ENCODE results near the gene GRAMD1B.
"Not testable (repeated sequence)": the region's sequence is repeated elsewhere in the genome, so short reads cannot be mapped to it uniquely, and the experiment has no call there.

The GRAMD1B gene

DNA sequence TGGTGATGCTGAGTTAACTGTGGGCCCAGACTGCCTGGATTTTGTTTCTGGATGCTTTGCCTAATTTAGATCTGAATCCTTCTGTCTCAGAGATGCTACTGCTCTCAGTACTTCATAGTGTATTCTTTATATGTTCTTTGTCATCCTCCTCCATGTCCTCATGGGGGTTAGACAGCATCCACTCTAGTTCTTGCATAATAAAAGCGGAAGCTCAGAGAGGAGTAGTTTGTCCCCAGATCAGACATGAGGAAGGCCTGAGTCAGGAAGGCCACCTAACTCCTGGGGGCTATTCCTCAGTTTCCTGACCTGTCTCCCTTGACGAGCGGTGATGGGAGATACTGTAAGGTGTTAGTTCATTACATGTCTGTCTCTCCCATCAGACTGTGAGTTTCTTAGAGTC lies 134.2 kb downstream of the GRAMD1B start:
- DNase-seq = no peak

DNA sequence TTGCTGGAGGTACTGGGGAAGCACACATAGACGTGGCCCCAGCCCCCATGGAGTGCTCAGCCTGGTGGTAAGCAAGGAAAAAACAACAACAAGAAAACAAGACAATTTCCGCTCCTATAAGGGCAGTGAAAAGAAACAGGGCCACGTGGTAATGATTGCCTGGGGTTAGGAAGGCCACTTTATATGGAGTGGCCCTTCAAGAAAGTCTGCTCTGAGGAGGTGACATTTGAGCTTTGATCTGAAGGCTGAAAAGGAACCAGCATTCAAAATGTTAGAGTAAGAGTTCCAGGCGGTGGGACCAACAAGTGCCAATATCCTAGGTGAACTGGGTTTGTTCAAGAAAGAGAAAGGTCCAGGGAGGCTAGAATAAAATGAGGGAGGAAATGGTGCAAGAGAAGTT lies 136.8 kb downstream of the GRAMD1B start:
- DNase-seq = no peak

DNA sequence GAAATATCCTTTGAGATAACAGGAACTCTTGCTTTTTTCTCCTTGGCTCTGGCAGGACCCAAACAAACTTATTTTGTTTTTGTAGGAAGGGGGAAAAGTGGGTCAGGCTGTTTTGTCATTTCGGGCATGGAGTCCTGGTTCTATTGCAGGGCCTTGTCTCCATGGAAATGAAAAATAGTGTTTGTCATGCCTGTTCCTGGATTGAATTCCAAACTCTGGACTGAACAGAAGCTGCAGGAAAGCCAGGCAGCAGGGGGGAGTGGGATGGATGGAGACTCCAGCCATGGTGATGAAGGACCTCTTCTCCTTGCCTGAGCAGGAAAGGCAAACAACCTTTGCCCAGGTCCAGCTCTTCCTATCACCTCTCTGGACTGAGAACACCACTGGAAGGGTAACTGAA lies 137.4 kb downstream of the GRAMD1B start:
- peak in 26 of 58 donors; percentile 18 to 80 (median 40) for DNase-seq

DNA sequence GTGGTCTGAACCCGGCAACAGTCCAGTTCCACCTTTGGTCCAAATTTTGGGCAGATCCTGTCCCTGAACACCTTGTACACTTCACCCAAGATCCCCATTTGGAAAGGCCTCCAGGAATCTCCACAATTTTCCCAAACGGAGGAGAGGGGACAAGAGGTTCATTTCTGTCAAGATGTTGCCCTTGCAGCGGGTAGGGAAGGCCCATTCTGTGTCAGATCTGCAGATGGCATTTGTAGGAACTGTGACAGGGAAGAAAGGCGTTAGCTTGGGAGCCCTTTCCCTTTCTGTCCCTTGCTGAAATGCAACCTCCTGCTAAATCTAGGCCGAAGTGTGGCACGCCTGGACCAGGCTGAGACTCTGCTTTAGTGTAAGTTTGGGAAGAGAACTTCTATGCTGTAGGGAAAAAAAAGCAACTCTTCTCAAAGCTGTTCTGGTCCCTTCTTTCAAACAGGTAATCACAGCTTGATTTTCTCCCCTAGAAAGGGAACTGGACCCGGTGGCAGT lies 138.3 kb downstream of the GRAMD1B start:
- no peak for DNase-seq

DNA sequence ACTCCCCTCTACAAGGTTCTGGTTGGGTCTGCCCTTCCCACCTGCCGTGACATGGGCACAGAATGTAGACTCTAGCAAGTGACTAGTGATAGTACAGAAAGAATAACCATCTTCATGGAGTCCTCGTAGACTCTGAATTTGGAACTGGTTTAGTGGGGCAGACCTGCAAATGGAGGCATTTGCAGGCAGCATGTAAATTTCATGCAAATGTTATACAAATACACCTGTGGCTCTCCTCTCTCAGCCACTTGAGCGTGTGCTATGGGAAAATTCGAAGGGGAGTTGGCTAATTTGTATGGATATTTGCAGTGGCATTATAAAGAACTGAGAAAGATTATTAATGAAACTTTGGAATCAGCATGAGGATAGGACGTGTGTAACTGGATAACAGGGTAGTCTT lies 139.3 kb downstream of the GRAMD1B start:
- no peak for DNase-seq

DNA sequence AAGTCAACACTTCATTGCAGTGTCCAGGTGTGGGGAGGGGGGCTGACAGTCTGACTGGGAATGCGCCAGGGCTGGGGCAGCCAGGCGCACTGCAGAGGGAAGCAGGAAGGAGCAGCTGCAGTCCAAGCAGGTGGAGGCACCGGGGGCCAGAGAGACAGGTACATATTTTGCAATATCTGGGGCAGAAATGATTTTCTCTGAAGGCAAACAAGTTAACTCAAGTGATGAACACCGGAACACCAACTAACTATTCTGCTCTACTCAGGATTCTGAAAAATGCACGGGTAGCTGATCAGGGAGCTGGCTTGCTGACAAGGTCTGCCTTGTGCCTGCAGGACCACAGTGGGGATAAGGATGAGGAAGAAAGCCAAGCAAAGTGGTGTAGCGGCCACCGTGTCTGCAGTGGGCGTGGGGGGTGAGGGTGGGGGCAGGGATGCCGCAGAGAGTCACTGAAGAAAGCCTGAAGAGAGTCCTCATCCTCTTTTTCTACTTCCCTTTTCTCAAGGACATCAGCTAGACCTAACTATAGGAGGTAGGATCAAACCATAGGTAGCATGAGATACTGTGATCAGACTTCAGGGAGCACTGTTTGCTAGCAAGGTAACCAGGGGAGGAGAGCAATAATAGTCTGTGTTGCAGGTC lies 141.0 kb downstream of the GRAMD1B start:
- no peak for DNase-seq

DNA sequence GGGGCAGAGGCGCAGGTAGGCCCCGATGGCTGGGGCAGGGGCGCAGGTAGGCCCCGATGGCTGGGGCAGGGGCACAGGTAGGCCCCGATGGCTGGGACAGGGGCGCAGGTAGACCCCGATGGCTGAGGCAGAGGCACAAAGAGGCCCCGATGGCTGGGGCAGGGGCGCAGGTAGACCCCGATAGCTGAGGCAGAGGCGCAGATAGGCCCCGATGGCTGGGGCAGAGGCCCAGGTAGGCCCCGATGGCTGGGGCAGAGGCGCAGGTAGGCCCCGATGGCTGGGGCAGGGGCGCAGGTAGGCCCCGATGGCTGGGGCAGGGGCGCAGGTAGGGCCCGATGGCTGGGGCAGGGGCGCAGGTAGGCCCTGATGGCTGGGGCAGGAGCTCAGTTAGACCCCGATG lies 142.7 kb downstream of the GRAMD1B start:
- DNase-seq = not testable (repeated sequence)

DNA sequence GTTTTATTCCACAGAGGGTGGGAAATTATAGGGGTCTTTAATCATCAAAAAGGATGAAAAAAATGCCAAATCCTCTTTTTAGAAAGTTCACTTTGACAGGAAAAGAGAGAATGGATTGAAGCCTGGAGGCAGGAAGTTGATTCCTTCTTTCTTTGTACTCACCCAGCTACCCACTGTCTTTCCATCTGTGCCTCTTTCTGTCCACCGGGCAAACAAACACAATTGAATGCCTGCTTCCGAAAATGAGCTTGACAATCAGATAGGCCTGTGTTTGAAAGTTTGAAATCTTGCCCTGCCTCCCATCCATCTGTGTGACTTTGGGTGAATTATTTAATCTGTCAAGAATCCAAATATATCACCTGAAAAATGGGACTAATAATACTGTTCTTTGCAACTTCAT lies 143.2 kb downstream of the GRAMD1B start:
- DNase-seq = no peak

DNA sequence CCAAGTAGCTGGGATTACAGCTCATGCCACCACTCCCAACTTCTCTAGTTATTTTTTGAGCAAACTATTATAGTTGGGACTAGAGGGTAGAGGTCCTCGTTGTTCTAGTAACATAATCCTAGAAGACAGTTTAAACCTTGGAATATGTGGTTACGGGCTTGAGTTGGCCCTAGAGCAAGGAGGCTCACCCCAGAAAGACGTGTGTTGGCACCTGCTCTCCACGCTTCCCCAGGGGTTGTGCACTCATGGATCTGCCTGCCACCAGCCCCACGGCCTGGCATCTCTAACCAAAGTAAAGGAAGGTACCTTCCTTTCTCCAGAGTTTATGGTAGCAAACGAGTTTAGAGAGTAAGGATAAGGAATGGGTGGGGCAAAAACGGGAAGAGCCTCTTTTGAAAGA lies 145.4 kb downstream of the GRAMD1B start:
- no peak for DNase-seq

DNA sequence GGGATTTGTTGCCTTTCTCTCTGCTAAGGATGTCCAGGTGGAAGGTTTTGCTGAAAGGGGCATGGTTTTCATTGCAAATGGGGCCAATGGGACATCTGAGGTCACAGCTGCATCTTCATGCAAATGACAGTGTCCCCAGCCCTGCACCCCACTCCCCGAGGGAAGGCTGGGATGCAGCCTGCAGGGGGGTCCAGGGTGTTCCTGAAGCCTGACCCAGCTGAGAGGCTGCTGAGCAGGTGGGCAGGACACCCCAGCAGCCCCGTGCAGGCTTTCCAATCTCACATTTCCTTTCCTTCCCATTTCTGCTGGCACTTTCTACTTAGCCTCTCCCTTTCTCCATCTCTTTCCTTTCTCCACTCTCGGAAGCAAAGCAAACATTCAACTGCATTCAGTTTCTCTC lies 146.0 kb downstream of the GRAMD1B start:
- DNase-seq = no peak

DNA sequence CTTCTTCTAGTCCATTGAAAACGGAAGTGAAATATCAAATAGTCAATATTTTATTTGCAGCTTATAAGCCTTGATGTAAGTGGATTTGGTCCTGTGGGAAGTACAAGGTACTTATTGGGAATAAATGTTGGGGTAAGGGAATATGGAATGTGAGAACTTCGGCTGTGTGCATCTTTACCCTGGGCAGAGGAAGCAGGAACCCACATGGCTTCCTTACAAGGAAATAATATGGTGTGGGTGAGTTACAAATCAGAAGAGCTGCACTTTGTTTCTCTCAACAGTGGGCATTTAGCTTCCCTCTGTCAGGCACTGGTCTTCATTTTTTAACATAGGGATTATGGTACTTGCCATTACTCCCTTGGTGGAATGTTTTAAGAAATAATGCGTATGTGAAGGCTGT lies 146.4 kb downstream of the GRAMD1B start:
- DNase-seq = no peak

DNA sequence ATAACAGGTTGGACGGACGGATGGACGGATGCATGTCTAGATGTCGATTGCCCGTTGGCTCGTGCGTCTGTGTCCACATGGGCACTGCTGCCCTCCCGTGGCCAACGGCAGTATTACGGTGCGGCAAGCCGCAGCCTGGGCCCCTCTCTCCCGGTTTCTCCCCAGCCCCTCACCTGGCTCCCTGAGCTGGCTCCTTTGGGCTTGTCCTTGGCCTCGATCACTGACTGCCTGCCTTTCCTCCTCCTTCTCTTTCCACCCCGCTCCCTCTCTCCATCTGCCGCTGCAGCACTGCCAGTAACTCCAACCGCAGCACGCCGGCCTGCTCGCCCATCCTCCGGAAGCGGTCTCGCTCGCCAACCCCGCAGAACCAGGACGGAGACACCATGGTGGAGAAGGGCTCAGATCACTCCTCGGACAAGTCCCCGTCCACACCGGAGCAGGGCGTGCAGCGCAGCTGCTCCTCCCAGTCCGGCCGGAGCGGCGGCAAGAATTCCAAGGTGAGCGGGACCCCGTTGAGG lies 147.1 kb downstream of the GRAMD1B start:
- DNase-seq = peak in 55 of 58 donors; percentile 17 to 87 (median 49)

DNA sequence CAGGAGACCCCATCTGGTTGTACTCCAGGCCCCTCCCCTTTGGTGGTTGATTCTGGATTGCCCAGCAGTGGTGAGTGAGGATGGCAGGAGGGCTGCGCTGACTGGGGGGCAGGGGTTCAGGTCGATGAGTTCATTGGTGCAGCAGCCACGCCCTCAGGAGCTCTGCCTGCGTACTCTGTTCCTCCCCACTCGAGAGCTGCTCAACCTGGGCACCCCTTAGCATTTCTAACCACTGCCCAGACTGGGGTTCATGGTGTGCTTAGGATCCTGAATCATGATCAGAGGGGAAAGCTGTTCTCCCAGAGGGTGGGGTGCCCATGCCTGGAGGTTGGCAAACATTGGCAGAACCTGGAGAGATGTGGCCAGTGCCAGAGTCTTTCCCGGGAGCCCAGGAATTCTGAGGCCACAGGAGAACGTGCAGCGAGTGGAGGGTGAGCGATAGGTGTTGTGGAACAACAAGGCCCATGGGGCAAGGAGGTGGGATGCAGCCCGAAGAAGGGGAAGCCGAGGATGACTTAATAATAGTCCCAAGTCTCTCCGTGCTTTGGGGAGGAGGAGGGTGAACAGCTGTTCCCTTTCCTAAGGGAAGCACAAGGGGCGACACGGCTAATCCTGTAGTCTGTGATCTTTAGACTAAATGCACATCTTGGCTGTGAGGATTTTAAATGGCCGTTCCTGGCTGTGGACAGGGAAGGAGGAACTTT lies 148.9 kb downstream of the GRAMD1B start:
- DNase-seq = peak in 1 of 58 donors; percentile 39

DNA sequence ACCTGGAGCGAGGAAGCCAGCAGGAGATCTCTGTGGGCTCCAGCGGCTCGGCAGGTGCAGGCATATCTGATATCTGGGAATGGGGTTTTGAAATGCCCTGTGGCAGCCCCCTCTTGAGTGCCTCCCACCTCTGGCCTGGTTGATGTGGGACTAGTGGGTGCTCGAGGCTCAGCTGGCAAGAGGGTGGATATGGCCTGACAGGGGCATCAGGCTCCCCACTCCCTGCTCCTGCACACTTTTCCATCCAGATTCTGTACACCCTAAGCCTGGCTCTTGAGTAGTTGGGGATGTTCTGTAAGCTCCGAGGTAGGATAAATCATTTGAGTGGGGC lies 149.4 kb downstream of the GRAMD1B start:
- no peak for DNase-seq

DNA sequence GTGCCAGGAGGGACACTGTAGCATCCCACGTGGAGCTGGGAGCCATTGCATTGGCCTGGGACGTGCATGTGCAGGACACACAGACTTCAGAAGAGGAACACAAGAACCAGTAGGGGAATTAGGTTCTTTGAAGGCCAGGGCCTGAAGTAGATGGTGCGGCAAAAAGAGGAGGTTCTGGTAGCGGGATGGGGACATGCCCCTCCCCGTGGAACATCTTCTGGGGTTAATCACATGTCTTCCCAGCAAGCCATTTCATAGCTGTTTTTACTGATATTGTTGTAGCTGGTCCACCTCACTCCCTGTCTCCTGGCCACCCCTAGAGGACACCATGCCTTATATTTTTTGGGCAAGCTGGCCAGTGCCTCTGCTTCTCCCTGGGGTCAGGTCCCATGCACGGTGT lies 150.1 kb downstream of the GRAMD1B start:
- DNase-seq = no peak

DNA sequence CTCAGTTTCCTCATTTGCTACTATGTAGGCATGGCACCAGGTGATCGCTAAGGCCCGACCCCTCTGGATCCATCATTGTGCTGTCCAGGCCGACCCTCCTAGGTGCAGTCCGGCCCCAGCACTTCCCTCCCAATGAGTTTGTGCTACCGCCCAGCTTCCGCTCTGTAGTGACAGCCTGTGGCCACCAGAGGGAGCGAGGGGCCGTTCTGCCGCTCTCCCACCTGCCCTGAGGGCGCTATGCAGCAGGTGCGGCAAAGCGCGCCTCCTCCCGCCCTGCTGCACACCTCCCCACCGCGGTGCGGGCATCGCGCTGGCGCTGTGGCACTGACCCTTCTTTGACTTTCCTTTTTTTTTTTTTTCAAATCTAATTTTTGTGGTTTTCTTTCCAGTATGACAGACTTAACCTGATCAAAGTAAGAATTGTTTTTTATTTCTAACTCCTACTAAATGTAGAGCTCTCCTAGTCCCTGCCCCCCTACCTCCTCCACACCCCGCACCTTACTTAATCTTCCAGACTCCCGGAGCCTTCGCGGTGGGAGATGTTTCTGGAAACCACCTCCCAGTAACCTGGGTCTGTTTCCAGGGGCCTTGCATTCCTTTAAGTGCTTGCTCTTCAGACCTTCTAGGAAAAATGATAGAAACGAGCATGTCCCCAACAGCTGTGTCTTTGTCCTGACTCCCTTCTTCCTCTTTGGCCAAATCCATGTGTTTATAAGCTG lies 150.6 kb downstream of the GRAMD1B start:
- peak in 25 of 58 donors; percentile 12 to 67 (median 30) for DNase-seq

DNA sequence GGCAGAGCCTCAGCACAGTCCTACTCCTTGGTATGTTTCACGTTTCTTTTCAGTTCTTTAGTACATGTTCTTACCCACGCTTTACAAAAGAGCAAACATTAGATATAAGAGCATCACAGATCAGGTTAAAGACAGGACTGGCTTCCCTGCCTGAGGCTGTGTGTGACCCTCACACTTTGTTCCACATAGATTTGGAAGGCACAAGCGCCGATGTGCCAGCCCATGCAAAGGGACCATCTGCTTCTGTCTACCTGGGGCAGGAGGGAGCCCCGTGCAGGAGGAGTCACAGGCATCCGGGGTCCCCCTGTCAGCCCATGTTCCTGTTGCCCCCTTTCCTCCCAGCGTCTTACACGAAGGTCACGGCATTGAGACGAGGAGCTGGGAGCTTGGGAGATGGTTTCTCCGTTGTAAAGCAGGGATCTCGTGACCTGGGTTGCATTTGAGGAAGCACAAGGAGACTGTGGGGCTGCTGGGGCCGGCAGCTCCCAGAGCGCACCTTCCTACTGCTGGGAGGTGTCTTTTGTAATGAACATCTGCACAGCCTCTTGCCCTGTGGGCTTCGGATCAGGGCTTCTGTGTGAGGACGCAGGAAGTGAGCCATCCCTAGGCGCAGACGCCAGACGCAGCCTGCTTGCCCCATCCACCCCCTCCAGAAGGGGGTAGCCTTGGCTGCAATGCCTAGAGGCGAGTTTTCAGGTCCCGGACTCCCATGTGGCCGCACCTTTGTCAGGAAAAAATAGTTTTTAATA lies 151.8 kb downstream of the GRAMD1B start:
- DNase-seq = no peak

DNA sequence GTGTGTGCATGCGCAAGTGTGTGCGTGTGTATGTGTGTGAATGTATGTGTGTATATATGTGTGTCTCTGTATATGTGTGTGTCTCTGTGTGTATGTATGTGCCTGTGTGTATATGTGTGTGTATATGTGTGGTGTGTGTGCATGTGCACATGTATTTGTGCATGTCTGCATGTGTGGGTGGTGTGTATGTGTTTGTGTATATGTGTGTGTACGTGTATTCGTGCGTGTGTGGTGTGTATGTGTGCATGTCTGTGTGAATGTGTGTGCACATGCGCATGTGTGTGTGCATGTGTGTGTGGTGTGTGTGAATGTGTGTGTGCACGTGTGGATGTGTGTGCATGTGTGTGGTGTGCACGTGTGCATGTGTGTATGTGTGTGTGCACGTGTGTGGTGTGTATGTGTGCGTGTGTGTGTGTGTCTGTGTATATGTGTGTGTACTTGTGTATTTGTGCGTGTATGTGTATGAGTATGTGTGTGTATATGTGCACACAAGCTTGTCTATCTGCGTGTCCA lies 153.0 kb downstream of the GRAMD1B start:
- DNase-seq = no peak

DNA sequence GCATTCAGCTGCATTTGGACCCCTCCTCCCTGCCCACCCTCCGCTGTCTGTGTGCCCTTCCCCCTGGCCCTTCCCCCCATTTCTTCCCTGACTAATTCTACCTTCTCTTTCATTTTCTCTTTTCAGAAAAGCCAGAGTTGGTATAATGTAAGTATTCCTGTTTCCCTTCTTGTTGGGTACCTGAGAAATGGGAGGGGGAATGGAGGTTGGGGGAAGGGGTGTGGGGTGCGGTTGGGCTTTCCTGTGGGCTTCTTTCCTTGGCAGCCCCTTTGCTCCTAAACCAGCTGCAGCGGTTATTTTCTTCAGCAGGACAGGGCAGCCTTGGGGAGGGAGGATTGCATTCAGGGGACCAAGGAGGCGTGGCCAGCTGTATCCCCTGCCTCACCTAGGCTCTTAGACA lies 154.1 kb downstream of the GRAMD1B start:
- DNase-seq = no peak

DNA sequence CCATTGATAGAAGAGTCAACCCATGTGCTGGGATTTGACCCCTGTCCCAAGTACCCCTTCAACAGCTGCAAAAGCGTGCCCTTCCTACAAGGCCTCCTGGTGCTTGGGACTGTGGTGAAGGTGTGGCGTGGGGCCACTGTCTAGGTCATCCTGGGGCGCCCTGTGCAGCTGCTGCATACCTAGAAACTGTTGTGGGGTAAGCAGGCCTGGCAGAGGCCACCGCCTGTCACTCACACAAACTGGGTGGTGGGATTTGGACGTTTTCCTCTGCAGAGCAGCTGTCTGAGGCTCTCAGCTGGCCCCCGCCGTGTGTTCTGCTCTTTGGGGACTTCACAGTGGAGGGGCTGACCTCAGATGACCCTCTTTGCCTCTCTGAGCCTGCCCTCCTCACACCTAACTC lies 154.7 kb downstream of the GRAMD1B start:
- DNase-seq = no peak

DNA sequence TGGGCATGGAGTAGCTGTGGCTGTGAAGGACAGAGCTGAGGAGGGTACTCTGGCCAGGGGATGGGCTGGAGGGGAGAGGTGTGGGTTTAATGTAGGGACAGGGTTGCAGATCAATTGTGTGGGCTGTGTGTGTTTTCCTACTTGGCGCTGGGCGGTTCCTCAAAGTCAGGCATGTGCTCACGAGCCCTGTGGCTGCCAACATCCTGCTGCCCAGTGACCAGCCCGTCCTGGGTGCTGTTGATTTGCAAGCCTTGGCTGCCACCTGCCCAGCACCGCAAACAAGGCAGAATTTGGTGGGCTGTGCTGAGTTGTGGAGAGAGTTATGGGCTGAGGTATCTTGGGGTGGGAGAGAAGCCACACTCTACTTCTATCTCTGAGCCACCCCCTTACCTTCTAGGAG lies 155.1 kb downstream of the GRAMD1B start:
- no peak for DNase-seq

Measured in anterior cingulate cortex (tissue), 58 donors.